ENCODE data around the gene DOCK3. TPM values are rescaled to one million over a fixed set of nuclear protein-coding genes. Genes with fewer than 3 reads are reported as not detected.

Gene DOCK3
- total and polyA plus RNA-seq, 2 donors (not counting 3 experiments of a cell fraction or from before 2014, with no cell fraction given), result 0.08 to 0.13 TPM

GRCh38 chr3:51280176-51280575 lies 605.4 kb downstream of the DOCK3 start:
- H3K9me3 ChIP-seq (replicated peaks; ENCODE audit: control insufficient read depth, insufficient read depth, low read length), result no peaks in the 10 kb centered on the region
- no peak overlapping the region for H3K27ac ChIP-seq (ENCODE audit: insufficient read depth, low read depth, low read length)
- DNase-seq (ENCODE audit: low read depth, low spot score), result no peak
- H4K20me1 ChIP-seq (replicated peaks; ENCODE audit: control insufficient read depth, extremely low read depth, insufficient read depth, low read length), result no peaks in the 10 kb centered on the region
- ChIA-PET CTCF (no interaction called here), POLR2A (no interaction called here)
- dilution Hi-C loops (cut with MboI; ENCODE audit: extremely low pct_ligation_motif_present, low sequenced_read_pairs) (no loop called here), intact Hi-C loops (cut with micrococcal nuclease) (no loop called here)
- no peak overlapping the region for H2AFZ ChIP-seq (ENCODE audit: low read depth, low read length)
- no peak for FAIRE-seq
- no peaks in the 10 kb centered on the region for H3K27me3 ChIP-seq (ENCODE audit: control insufficient read depth in 2 of 2, insufficient read depth in 2 of 2, low read length in 2 of 2)
- H3K36me3 ChIP-seq (ENCODE audit: control insufficient read depth in 2 of 2, extremely low read depth in 1 of 2, insufficient read depth in 2 of 2, low read length in 2 of 2), result no peaks in the 10 kb centered on the region
- H3K79me2 ChIP-seq (ENCODE audit: control insufficient read depth, insufficient read depth, low read length), result no peaks in the 10 kb centered on the region
- TF ChIP-seq, protein P1, sequence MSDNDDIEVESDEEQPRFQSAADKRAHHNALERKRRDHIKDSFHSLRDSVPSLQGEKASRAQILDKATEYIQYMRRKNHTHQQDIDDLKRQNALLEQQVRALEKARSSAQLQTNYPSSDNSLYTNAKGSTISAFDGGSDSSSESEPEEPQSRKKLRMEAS (IDR thresholded peaks at IDR 0.05; ENCODE audit: insufficient read depth, insufficient read length), result no peak
- TF ChIP-seq GATA2 (IDR thresholded peaks at IDR 0.05; ENCODE audit: insufficient read depth, insufficient read length, low read depth, low read length) (no peak), FOS (IDR thresholded peaks at IDR 0.05; ENCODE audit: borderline replicate concordance, insufficient read depth, low read length) (no peak), POLR2AphosphoS5 (IDR thresholded peaks at IDR 0.05; ENCODE audit: insufficient read depth, low read depth, low read length) (no peak), JUN (IDR thresholded peaks at IDR 0.05; ENCODE audit: borderline replicate concordance, insufficient read depth, insufficient read length, low read depth) (no peak), POLR2A (IDR thresholded peaks at IDR 0.05; ENCODE audit: low read depth, low read length) (no peak), MYC (IDR thresholded peaks at IDR 0.05; ENCODE audit: low read depth, low read length) (no peak), EZH2 (IDR thresholded peaks at IDR 0.05; ENCODE audit: borderline replicate concordance, low read depth, low read length, severe bottlenecking) (no peak)
- TF ChIP-seq, protein P2, sequence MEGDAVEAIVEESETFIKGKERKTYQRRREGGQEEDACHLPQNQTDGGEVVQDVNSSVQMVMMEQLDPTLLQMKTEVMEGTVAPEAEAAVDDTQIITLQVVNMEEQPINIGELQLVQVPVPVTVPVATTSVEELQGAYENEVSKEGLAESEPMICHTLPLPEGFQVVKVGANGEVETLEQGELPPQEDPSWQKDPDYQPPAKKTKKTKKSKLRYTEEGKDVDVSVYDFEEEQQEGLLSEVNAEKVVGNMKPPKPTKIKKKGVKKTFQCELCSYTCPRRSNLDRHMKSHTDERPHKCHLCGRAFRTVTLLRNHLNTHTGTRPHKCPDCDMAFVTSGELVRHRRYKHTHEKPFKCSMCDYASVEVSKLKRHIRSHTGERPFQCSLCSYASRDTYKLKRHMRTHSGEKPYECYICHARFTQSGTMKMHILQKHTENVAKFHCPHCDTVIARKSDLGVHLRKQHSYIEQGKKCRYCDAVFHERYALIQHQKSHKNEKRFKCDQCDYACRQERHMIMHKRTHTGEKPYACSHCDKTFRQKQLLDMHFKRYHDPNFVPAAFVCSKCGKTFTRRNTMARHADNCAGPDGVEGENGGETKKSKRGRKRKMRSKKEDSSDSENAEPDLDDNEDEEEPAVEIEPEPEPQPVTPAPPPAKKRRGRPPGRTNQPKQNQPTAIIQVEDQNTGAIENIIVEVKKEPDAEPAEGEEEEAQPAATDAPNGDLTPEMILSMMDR (IDR thresholded peaks at IDR 0.05; ENCODE audit: extremely low read depth in 1 of 2, insufficient read depth in 1 of 2, low read depth in 1 of 2, low read length in 2 of 2), result no peak
- no peaks in the 10 kb centered on the region for H3K9me1 ChIP-seq (replicated peaks; ENCODE audit: control insufficient read depth, extremely low read depth, insufficient read depth, low read length)
- H3K4me1 ChIP-seq (ENCODE audit: control insufficient read depth, extremely low read depth, insufficient read depth, low read length), result no peaks in the 10 kb centered on the region
- no peak overlapping the region for H3K4me3 ChIP-seq (replicated peaks in 1 of 3; ENCODE audit: insufficient read depth in 1 of 3, low read depth in 1 of 3, low read length in 3 of 3)
- H3K4me2 ChIP-seq (ENCODE audit: insufficient read depth, low read length), result no peak overlapping the region
- BruUV-seq (replicated peaks), result no TSS peak
- H3K9ac ChIP-seq (replicated peaks; ENCODE audit: extremely low read depth, insufficient read depth, low read length), result no peak overlapping the region

Data from endothelial cell of umbilical vein (primary cell).